Tibial nerve (tissue), 4 donors: Measurements from ENCODE around the gene NKAIN4.

Experiments
- EP300 ChIP-seq, 2 donors: sonication (generic); formaldehyde crosslinking; IDR thresholded peaks; one replicate each; pipeline ENCODE4 v1.6.1; 2017; ENCODE audit warnings: antibody characterized with exemption in 2 of 2, mild to moderate bottlenecking in 1 of 2
- POLR2A ChIP-seq, 2 donors: fragments of 450-650 bp; IDR thresholded peaks; one replicate each; pipeline ENCODE4 v1.6.1; 2017; ENCODE audit warnings: antibody characterized with exemption in 2 of 2, mild to moderate bottlenecking in 2 of 2, moderate library complexity in 2 of 2
- TF ChIP-seq, protein P1 (sequence below), 5 experiments: fragments of 200-600 bp in 3 of 5; fragments of 450-650 bp in 2 of 5; sonication (generic) in 3 of 5; IDR thresholded peaks; one replicate each; pipeline ENCODE4 v1.5.1; 2016 to 2019; ENCODE audit warnings: antibody characterized with exemption in 5 of 5, mild to moderate bottlenecking in 3 of 5, moderate library complexity in 2 of 5

DNA sequence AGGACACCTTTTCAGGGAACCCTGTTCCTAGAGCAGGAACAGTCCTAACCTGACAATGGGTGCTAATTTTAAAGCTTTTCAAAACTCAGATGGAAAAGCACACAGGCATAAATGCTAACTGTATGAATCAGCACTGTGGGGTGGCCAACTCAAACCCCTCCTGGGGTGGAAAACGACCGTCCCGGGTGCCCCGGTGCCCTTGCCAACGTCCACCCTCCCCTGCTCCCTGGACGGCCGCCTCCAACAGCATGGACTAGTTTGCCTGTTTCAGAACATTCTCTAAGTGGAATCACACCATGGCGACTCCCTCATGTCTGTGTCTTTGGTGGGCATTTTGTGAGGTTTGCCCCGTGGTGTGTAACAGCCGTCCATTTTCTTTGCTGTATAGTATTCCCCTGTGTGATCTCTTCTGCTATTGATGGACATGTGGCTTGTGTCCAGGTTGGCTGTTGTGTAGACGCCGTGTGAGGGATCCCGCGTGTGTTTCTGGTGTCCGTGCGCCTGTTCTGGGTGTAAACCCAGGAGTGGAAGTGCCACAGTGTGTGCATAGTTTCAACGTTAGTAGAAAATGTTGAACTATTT, 44.6 kb upstream of the NKAIN4 start:
- TF ChIP-seq, protein P1, sequence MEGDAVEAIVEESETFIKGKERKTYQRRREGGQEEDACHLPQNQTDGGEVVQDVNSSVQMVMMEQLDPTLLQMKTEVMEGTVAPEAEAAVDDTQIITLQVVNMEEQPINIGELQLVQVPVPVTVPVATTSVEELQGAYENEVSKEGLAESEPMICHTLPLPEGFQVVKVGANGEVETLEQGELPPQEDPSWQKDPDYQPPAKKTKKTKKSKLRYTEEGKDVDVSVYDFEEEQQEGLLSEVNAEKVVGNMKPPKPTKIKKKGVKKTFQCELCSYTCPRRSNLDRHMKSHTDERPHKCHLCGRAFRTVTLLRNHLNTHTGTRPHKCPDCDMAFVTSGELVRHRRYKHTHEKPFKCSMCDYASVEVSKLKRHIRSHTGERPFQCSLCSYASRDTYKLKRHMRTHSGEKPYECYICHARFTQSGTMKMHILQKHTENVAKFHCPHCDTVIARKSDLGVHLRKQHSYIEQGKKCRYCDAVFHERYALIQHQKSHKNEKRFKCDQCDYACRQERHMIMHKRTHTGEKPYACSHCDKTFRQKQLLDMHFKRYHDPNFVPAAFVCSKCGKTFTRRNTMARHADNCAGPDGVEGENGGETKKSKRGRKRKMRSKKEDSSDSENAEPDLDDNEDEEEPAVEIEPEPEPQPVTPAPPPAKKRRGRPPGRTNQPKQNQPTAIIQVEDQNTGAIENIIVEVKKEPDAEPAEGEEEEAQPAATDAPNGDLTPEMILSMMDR (IDR thresholded peaks at IDR 0.05): no peak
- TF ChIP-seq POLR2A (IDR thresholded peaks at IDR 0.05): no peak
- no peak for TF ChIP-seq EP300 (IDR thresholded peaks at IDR 0.05)
